Measurements from ENCODE around the gene GLRX. TPM values are rescaled to one million over a fixed set of nuclear protein-coding genes. Genes with fewer than 3 reads are reported as not detected.

GLRX gene
- total RNA-seq, 1 donor from 2014 or later: 32.8 TPM

DNA sequence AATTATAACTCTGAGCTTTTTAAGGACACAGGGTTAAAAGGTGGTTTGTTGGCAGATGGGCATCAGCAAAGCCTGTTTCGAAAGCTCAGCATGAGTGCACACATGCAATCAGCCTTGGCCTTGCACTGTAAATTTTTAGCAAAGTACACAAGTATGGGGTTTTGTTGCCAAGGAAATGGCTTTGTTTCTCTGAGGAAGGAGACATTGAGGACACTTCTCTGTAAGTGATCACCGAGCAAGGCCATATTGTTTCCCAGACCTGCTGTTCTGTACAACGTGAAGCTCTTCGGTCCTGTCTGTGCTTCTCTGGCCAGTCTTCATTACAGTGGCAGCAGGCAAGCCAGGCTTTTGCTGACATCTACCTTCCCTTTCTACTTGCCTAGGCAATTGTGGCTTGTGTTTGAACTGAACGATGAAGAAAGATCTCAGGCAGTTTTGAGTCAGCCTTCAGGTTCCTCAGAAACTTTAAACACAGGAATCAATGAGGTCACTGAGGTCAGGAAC lies 27.9 kb upstream of the GLRX start:
- TF ChIP-seq, protein P1, sequence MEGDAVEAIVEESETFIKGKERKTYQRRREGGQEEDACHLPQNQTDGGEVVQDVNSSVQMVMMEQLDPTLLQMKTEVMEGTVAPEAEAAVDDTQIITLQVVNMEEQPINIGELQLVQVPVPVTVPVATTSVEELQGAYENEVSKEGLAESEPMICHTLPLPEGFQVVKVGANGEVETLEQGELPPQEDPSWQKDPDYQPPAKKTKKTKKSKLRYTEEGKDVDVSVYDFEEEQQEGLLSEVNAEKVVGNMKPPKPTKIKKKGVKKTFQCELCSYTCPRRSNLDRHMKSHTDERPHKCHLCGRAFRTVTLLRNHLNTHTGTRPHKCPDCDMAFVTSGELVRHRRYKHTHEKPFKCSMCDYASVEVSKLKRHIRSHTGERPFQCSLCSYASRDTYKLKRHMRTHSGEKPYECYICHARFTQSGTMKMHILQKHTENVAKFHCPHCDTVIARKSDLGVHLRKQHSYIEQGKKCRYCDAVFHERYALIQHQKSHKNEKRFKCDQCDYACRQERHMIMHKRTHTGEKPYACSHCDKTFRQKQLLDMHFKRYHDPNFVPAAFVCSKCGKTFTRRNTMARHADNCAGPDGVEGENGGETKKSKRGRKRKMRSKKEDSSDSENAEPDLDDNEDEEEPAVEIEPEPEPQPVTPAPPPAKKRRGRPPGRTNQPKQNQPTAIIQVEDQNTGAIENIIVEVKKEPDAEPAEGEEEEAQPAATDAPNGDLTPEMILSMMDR (IDR thresholded peaks at IDR 0.05): no peak
- Mint-ChIP-seq H3K36me3 (ENCODE audit: unreplicated experiment) (no peaks in the 10 kb centered on the region), H3K4me3 (ENCODE audit: unreplicated experiment) (no peak overlapping the region), H3K27ac (ENCODE audit: unreplicated experiment) (no peak overlapping the region), H3K27me3 (ENCODE audit: unreplicated experiment) (no peaks in the 10 kb centered on the region), H3K4me1 (ENCODE audit: unreplicated experiment) (peaks cover 8% of the 10 kb centered on the region), H3K9me3 (ENCODE audit: unreplicated experiment) (no peaks in the 10 kb centered on the region)
- DNase-seq (ENCODE audit: extremely low spot score, unreplicated experiment): no peak

DNA sequence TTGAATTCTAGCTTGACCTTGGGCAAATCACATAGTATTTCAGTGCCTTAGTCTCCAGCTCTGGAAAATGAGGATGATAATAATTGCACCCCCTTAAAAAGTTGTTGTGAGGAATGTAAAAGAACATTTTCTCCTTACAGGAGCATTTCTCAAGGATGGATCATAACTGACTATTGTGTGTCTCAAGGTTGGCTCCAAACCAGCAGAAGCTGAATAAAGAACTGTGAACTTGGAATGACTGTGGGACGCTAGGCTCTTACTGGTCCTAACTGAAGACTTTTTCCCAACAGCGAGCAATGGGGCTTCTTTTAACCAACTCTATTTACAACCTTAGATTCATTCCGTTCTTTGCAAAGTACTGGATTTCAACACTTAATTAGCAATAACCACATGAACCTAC lies 26.2 kb upstream of the GLRX start:
- no peaks in the 10 kb centered on the region for H3K9me3 Mint-ChIP-seq (ENCODE audit: unreplicated experiment)
- DNase-seq (ENCODE audit: extremely low spot score, unreplicated experiment): no peak
- no peaks in the 10 kb centered on the region for H3K27me3 Mint-ChIP-seq (ENCODE audit: unreplicated experiment)
- H3K4me1 Mint-ChIP-seq (ENCODE audit: unreplicated experiment): peaks cover 8% of the 10 kb centered on the region
- TF ChIP-seq, protein P1 (IDR thresholded peaks at IDR 0.05): no peak
- H3K27ac Mint-ChIP-seq (ENCODE audit: unreplicated experiment): no peak overlapping the region
- no peak overlapping the region for H3K4me3 Mint-ChIP-seq (ENCODE audit: unreplicated experiment)
- H3K36me3 Mint-ChIP-seq (ENCODE audit: unreplicated experiment): no peaks in the 10 kb centered on the region

DNA sequence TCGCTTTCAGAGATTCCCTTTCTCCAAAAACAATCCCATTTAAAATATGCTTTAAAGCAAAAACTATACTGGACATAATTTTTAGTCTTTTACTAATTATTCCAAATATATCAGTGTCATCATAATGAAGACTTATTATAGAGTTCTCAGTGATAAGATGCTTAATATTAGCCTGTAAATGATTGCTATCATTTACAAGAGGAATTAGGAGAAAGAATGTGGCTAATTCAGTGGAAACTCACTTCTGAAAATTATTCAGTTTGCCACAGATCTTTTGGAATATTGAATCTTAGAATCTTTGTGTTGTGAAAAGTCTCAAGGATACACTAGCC lies 24.7 kb upstream of the GLRX start:
- Mint-ChIP-seq H3K27ac (ENCODE audit: unreplicated experiment) (no peak overlapping the region), H3K36me3 (ENCODE audit: unreplicated experiment) (no peaks in the 10 kb centered on the region), H3K4me3 (ENCODE audit: unreplicated experiment) (no peak overlapping the region), H3K9me3 (ENCODE audit: unreplicated experiment) (no peaks in the 10 kb centered on the region), H3K27me3 (ENCODE audit: unreplicated experiment) (no peaks in the 10 kb centered on the region), H3K4me1 (ENCODE audit: unreplicated experiment) (peaks cover 13% of the 10 kb centered on the region)
- DNase-seq (ENCODE audit: extremely low spot score, unreplicated experiment): no peak
- TF ChIP-seq, protein P1 (IDR thresholded peaks at IDR 0.05): no peak

DNA sequence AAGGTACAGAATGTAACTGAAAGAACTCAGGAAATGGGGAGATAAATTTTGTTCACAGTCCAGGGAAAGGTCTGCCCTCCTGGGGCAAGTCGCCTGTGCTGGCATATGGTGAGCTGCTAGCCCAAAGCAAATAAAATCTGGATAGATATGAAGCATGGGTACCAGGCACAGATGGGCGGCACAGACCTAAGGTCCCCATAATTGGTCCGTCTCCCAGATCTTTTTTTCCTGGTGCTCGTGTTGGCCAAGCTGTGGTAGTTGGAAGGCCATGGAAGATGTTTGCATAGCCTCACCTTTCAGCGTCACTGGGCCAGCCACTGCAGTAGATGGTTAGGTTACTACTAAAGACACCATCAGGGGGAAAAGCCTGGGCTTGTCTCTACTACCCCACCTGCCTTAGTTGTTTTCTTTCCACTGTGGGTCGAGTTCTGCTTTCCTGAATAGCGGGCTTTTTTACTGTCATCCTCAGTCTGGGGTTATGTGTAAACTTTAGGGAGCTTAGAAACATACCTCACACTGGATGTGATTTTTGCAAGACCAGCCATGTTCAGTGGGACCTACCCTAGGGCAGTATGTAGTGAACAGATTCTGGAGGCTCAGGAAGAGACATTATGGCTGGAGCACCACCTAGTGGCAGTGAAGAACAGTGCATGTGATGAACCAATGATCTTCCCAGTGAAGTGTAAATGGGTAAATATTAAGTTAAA lies 24.2 kb upstream of the GLRX start:
- Mint-ChIP-seq H3K27ac (ENCODE audit: unreplicated experiment) (no peak overlapping the region), H3K27me3 (ENCODE audit: unreplicated experiment) (no peaks in the 10 kb centered on the region), H3K36me3 (ENCODE audit: unreplicated experiment) (no peaks in the 10 kb centered on the region), H3K4me1 (ENCODE audit: unreplicated experiment) (peaks cover 18% of the 10 kb centered on the region), H3K9me3 (ENCODE audit: unreplicated experiment) (no peaks in the 10 kb centered on the region), H3K4me3 (ENCODE audit: unreplicated experiment) (no peak overlapping the region)
- TF ChIP-seq, protein P1 (IDR thresholded peaks at IDR 0.05): peak; percentile 94
- DNase-seq (ENCODE audit: extremely low spot score, unreplicated experiment): peak; percentile 44

DNA sequence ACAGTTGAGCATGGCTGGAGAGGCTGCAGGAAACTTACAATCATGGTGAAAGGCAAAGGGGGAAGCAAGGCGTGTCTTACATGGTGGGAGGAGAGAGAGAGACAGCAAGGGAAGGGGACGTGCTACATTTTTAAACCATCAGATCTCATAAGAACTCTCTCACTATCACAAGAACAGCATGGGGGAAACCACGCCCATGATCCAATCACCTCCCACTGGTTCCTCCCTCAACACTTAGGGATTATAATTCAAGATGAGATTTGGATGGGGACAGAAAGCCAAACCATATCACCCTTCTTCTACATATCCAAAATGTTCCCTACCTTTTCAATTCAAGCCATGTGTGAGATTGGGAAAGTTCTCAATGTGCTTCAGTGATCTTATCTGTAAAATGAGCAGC lies 22.9 kb upstream of the GLRX start:
- Mint-ChIP-seq H3K27ac (ENCODE audit: unreplicated experiment) (no peak overlapping the region), H3K4me1 (ENCODE audit: unreplicated experiment) (peaks cover 17% of the 10 kb centered on the region), H3K36me3 (ENCODE audit: unreplicated experiment) (no peaks in the 10 kb centered on the region), H3K4me3 (ENCODE audit: unreplicated experiment) (no peak overlapping the region), H3K27me3 (ENCODE audit: unreplicated experiment) (no peaks in the 10 kb centered on the region), H3K9me3 (ENCODE audit: unreplicated experiment) (no peaks in the 10 kb centered on the region)
- TF ChIP-seq, protein P1 (IDR thresholded peaks at IDR 0.05): no peak
- peak; percentile 34 for DNase-seq (ENCODE audit: extremely low spot score, unreplicated experiment)

Measured in osteocyte (in vitro differentiated cells).